ENCODE measurements around the gene KLHDC3. TPM values are rescaled to one million over a fixed set of nuclear protein-coding genes. Genes with fewer than 3 reads are reported as not detected.

Gene KLHDC3
- total and polyA plus RNA-seq, 2 of the 13 experiments (the other 11 are each of a cell fraction or from before 2014, with no cell fraction given): 78.3 to 91.5 TPM

DNA sequence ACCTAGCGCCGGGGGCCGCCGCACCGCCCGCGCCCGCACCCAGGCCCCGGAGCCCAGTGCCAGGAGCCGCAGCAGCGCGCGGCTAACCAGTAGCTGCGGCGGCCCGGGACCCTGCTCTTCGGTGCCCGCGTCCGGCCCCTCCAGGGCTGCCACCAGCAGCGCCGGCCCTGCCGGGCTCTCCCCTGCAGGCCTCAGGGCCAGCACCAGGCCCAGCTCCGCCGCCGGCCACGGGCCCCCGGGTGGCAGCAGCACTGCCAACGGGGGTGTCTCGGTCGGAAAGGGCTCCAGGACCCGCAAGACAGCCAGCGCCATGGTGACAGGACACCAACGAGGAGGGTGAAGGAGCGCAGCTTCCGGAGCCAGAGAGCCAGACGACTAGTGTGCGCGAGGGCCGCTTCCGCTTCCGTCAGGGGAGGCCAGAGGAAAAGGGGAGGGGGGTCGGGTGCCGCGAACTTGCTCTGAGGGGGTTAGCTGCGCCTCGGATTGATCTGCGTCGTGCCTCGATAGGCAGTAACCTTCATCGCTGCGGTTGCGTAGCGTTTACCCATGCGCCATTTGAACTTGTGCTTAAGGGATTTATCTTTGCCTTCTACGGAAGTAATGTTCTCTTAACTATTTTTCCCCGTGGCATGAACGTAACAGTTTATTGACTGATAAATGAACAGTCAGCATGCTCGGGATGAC is 35.1 kb upstream of the KLHDC3 start, which contains the start of gene PEX6 (continued):
- TF ChIP-seq AKAP8 (CRISPR knock-in tag; IDR thresholded peaks at IDR 0.05) (no peak), FOXA3 (CRISPR knock-in tag; IDR thresholded peaks at IDR 0.05) (peak; percentile 50), ZNF709 (CRISPR knock-in tag; IDR thresholded peaks at IDR 0.05) (peak; percentile 90), POLR2AphosphoS5 (IDR thresholded peaks at IDR 0.05; ENCODE audit: low read depth, low read length) (peak; percentile 96), ARNTL (CRISPR knock-in tag; IDR thresholded peaks at IDR 0.05) (no peak; the same call in 1 of the 2 replicates), RFX1 (IDR thresholded peaks at IDR 0.05) (no peak), KDM5A (IDR thresholded peaks at IDR 0.05; ENCODE audit: borderline replicate concordance, low read length) (peak; percentile 72), NR3C1 (CRISPR knock-in tag; IDR thresholded peaks at IDR 0.05) (no peak), NFKBIZ (CRISPR knock-in tag; IDR thresholded peaks at IDR 0.05) (peak; percentile 81), MBNL3 (CRISPR knock-in tag; conservative IDR thresholded peaks at IDR 0.05) (no peak), ZNF773 (CRISPR knock-in tag; IDR thresholded peaks at IDR 0.05; ENCODE audit: borderline replicate concordance) (no peak)
- TF ChIP-seq, protein P1, sequence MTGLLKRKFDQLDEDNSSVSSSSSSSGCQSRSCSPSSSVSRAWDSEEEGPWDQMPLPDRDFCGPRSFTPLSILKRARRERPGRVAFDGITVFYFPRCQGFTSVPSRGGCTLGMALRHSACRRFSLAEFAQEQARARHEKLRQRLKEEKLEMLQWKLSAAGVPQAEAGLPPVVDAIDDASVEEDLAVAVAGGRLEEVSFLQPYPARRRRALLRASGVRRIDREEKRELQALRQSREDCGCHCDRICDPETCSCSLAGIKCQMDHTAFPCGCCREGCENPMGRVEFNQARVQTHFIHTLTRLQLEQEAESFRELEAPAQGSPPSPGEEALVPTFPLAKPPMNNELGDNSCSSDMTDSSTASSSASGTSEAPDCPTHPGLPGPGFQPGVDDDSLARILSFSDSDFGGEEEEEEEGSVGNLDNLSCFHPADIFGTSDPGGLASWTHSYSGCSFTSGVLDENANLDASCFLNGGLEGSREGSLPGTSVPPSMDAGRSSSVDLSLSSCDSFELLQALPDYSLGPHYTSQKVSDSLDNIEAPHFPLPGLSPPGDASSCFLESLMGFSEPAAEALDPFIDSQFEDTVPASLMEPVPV (CRISPR knock-in tag; IDR thresholded peaks at IDR 0.05): peak; percentile 15; the same call in 1 of the 2 replicates
- TF ChIP-seq, protein P2, sequence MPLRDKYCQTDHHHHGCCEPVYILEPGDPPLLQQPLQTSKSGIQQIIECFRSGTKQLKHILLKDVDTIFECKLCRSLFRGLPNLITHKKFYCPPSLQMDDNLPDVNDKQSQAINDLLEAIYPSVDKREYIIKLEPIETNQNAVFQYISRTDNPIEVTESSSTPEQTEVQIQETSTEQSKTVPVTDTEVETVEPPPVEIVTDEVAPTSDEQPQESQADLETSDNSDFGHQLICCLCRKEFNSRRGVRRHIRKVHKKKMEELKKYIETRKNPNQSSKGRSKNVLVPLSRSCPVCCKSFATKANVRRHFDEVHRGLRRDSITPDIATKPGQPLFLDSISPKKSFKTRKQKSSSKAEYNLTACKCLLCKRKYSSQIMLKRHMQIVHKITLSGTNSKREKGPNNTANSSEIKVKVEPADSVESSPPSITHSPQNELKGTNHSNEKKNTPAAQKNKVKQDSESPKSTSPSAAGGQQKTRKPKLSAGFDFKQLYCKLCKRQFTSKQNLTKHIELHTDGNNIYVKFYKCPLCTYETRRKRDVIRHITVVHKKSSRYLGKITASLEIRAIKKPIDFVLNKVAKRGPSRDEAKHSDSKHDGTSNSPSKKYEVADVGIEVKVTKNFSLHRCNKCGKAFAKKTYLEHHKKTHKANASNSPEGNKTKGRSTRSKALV (CRISPR knock-in tag; IDR thresholded peaks at IDR 0.05): peak; percentile 68; the same call in 1 of the 2 replicates
- TF ChIP-seq, protein P3, sequence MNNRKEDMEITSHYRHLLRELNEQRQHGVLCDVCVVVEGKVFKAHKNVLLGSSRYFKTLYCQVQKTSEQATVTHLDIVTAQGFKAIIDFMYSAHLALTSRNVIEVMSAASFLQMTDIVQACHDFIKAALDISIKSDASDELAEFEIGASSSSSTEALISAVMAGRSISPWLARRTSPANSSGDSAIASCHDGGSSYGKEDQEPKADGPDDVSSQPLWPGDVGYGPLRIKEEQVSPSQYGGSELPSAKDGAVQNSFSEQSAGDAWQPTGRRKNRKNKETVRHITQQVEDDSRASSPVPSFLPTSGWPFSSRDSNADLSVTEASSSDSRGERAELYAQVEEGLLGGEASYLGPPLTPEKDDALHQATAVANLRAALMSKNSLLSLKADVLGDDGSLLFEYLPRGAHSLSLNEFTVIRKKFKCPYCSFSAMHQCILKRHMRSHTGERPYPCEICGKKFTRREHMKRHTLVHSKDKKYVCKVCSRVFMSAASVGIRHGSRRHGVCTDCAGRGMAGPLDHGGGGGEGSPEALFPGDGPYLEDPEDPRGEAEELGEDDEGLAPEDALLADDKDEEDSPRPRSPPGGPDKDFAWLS (CRISPR knock-in tag; IDR thresholded peaks at IDR 0.05; ENCODE audit: borderline replicate concordance): no peak
- TF ChIP-seq, protein P4, sequence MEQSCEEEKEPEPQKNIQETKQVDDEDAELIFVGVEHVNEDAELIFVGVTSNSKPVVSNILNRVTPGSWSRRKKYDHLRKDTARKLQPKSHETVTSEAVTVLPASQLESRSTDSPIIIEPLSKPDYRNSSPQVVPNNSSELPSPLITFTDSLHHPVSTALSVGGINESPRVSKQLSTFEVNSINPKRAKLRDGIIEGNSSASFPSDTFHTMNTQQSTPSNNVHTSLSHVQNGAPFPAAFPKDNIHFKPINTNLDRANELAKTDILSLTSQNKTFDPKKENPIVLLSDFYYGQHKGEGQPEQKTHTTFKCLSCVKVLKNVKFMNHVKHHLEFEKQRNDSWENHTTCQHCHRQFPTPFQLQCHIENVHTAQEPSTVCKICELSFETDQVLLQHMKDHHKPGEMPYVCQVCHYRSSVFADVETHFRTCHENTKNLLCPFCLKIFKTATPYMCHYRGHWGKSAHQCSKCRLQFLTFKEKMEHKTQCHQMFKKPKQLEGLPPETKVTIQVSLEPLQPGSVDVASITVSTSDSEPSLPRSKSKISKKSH (CRISPR knock-in tag; IDR thresholded peaks at IDR 0.05; ENCODE audit: borderline replicate concordance): peak; percentile 58; the same call in 1 of the 2 replicates
- TF ChIP-seq, protein P5, sequence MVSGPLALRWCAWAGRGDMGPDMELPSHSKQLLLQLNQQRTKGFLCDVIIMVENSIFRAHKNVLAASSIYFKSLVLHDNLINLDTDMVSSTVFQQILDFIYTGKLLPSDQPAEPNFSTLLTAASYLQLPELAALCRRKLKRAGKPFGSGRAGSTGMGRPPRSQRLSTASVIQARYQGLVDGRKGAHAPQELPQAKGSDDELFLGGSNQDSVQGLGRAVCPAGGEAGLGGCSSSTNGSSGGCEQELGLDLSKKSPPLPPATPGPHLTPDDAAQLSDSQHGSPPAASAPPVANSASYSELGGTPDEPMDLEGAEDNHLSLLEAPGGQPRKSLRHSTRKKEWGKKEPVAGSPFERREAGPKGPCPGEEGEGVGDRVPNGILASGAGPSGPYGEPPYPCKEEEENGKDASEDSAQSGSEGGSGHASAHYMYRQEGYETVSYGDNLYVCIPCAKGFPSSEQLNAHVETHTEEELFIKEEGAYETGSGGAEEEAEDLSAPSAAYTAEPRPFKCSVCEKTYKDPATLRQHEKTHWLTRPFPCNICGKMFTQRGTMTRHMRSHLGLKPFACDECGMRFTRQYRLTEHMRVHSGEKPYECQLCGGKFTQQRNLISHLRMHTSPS (CRISPR knock-in tag; IDR thresholded peaks at IDR 0.05; ENCODE audit: low read depth): no peak
- TF ChIP-seq, protein P6, sequence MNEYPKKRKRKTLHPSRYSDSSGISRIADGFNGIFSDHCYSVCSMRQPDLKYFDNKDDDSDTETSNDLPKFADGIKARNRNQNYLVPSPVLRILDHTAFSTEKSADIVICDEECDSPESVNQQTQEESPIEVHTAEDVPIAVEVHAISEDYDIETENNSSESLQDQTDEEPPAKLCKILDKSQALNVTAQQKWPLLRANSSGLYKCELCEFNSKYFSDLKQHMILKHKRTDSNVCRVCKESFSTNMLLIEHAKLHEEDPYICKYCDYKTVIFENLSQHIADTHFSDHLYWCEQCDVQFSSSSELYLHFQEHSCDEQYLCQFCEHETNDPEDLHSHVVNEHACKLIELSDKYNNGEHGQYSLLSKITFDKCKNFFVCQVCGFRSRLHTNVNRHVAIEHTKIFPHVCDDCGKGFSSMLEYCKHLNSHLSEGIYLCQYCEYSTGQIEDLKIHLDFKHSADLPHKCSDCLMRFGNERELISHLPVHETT (CRISPR knock-in tag; conservative IDR thresholded peaks at IDR 0.05): no peak; the same call in 1 of the 2 replicates
